Measurements from ENCODE around the gene RGS21.
"Not testable (repeated sequence)": the region's sequence is repeated elsewhere in the genome, so short reads cannot be mapped to it uniquely, and the experiment has no call there.

DNA sequence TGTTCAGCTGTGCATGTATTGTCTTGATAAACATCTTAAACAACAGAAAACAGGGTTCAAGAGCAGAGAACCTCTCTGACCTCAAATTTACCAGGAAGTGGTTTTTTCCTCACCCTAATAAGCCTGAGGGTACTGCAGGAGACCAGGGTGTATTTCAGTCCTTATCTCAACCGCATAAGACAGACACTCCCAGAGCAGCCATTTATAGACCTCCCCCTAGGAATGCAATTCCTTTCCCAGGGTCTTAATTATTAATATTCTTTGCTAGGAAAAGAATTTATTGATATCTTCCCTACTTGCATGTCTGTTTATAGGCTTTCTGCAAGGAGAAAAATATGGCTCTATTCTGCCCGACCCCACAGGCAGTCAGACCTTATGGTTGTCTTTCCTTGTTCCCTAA is 8.5 kb upstream of the RGS21 start:
- TF ChIP-seq, protein P1, sequence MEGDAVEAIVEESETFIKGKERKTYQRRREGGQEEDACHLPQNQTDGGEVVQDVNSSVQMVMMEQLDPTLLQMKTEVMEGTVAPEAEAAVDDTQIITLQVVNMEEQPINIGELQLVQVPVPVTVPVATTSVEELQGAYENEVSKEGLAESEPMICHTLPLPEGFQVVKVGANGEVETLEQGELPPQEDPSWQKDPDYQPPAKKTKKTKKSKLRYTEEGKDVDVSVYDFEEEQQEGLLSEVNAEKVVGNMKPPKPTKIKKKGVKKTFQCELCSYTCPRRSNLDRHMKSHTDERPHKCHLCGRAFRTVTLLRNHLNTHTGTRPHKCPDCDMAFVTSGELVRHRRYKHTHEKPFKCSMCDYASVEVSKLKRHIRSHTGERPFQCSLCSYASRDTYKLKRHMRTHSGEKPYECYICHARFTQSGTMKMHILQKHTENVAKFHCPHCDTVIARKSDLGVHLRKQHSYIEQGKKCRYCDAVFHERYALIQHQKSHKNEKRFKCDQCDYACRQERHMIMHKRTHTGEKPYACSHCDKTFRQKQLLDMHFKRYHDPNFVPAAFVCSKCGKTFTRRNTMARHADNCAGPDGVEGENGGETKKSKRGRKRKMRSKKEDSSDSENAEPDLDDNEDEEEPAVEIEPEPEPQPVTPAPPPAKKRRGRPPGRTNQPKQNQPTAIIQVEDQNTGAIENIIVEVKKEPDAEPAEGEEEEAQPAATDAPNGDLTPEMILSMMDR (IDR thresholded peaks at IDR 0.05; ENCODE audit: low read length), result not testable (repeated sequence)
- TF ChIP-seq EZH2 (optimal IDR thresholded peaks at IDR 0.05; ENCODE audit: low read depth, low read length); EZH2phosphoT487 (IDR thresholded peaks at IDR 0.05; ENCODE audit: low read length): not testable (repeated sequence)
